ENCODE data around the gene COX4I2.
A peak's percentile ranks its signal among the peaks of the same experiment; 100 is the strongest.
"Not testable (repeated sequence)": the region's sequence is repeated elsewhere in the genome, so short reads cannot be mapped to it uniquely, and the experiment has no call there.

Gene COX4I2

DNA sequence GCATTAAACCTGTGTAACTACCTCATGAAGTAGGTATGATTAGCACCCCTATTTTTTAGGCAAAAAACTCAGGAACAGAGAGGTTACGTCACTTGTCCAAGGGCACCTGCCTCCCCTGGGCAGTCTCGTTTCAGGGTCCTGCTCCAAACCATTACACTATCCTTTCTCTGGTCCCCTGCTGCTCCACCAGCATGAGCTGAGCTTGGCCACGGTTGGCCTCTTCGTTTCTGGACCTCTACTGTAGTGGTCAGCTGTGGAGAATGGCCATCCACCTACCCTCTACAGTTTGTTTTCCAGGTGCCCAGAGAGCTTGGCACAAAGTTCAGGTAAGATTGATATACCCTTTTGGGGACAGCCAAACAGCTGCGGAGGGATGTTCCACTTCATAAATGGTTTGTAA, 16.8 kb downstream of the COX4I2 start:
- DNase-seq (ENCODE audit: low read depth) = no peak

DNA sequence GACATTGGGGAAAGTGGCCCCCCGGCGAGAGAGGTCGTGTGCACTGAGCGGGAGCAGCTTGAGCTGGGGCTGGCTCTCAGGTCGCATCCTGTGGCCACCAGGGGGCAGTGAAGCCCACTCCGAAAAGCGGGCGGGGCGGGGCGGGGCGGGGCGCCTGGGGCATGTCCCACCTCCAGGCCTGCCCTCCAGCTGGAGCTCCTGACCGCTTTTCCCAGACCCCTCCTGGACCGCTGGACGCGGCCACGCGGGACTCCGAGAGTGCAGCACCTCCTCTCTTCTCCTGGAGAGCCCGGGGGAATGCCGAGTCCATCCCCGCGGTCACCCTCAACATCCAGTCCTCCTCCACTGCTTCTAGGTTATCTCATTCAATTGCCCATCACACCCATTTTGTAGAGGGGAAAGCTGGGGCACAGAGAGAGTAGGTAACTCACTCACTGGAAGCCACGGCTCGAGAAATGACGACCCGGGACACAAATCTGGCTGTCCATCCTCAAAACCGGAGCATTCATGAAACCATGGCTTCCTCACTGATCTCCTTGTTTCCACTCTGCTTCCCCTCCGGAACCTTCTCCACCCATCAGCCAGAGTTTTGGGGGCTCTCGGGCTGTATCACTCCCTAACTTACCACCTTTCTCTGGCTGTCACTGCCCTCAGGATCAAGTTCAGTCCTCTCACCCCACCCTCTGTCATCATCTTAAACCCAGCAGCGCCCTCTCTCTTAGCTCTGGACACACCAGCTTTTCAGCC, 24.1 kb downstream of the COX4I2 start:
- peak; percentile 82 for DNase-seq (ENCODE audit: low read depth)

DNA sequence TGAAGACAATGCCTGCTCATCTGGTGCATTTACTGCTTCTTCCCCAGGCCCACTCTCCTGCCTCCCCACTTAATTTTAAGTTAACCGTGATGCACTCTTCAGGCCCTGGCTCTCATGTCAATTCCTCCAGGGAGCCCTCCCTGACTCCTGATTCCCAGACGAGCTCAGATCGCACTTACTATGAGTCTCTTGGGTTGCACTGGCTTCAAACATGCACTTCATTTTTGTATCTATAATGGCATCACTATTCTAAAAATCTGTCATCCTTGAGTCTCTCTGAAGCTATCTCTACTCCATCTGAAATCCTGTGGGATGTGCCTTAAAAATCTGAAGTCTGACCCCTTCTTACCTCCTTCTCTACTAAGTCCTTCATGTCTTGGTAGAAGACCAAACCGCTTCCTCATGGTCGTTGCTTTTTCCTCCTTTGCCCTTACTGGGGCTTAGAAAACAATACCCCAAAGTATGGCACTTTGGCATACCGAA, 24.7 kb downstream of the COX4I2 start:
- DNase-seq (ENCODE audit: low read depth) = no peak

DNA sequence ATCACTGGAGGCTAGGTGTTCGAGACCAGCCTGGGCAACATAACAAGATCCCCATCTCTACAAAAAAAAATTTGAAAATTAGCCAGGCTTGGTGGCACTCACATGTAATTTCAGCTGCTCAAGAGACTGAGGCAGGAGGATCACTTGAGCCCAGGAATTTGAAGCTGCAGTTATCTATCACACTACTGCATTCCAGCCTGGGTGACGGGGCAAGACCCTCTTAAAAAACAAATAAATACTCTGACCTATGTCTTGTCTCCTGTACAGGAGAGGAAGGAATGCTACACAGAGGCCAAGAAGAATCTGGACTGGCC, 25.8 kb downstream of the COX4I2 start:
- peak; percentile 36 for DNase-seq (ENCODE audit: low read depth)

DNA sequence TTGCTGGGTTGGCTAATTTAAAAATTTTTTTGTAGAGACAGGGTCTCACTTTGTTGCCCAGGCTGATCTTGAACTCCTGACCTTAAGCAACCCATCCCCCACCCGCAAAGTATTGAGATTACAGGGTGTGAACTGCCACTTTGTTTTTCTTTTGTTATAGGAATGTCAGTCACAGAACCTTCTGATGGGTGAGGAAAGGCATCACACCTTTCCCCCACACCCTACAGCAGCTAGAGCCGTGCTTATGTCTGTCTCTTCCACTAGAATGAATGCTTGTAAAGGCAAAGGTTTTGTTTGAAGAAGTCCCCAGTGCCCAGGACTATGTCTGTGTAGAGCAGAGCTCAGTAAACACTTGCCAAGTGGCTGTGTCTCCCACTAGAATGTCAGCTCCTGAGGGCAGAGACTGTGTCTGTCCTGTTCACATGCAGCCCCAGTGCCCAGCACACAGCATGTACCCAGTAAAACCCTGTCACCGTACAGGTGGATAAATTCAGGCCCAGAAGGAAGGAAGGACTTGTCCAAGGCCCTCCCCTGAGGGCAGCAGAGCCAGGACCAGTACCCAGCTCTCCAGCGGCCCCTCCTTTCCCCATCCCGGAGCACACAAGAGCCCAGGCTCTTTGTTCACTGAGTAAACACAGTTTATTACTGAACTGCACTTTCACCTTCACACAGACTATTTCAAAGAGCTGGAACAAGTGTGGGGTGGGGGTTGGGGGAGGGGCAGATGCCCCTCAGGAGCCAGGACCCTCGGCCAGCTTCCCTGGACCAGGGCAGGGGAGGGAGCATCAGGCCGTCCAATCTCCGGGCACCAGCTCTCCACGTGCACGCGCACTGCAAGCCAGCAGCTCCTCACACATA, 26.4 kb downstream of the COX4I2 start:
- DNase-seq (ENCODE audit: low read depth) = no peak

DNA sequence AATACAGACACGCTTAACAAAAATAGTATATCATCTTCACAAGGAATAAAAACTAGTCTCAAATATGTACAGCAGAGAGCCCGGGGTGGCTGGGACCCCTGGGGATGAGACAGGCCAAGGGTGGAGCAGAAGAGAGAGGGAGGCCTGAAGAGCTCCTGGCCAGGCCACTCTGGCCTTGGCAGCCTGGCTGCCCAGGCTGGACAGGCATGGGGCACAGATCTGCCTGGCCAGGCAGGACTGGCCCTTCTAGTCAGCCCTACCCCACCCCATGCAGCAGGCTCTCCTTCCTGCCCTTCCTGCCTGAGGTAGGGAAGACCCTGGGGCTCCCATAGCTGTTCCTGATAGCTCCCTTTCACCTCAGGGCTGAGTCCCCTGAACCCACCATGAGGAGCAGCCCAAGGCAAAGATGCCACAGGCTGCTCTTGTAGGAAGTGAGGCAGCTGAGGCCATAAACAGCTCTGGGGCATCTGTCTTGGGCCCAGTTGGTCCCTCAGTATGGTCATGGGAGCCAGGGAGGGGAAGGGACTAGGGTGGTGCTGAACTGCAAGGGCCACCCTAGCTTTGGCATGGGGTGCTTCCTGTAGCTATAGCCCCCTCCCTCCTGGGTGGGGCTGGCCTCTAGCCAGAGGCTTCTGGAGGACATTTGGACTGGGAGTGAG, 27.1 kb downstream of the COX4I2 start:
- DNase-seq (ENCODE audit: low read depth) = no peak

DNA sequence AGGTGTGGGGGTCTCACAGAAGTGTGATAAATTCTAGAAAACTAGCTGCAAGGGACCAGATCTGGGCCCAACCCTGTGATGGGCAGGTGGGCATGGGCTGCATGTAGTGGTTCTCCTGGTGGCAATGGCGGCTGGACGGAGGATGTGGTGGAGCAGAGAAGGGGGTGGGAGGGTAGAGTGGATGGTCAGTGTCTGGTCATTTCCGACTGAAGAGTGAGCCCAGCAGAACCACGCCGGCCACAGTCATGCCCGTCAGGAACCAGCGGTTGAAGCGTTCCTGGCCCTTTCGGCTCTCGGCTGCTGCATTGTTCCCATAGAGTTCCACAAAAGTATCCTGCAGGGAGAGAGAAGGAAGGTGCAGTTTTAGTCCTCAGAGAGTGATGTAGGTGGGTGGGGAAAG, 28.0 kb downstream of the COX4I2 start:
- DNase-seq (ENCODE audit: low read depth) = no peak

DNA sequence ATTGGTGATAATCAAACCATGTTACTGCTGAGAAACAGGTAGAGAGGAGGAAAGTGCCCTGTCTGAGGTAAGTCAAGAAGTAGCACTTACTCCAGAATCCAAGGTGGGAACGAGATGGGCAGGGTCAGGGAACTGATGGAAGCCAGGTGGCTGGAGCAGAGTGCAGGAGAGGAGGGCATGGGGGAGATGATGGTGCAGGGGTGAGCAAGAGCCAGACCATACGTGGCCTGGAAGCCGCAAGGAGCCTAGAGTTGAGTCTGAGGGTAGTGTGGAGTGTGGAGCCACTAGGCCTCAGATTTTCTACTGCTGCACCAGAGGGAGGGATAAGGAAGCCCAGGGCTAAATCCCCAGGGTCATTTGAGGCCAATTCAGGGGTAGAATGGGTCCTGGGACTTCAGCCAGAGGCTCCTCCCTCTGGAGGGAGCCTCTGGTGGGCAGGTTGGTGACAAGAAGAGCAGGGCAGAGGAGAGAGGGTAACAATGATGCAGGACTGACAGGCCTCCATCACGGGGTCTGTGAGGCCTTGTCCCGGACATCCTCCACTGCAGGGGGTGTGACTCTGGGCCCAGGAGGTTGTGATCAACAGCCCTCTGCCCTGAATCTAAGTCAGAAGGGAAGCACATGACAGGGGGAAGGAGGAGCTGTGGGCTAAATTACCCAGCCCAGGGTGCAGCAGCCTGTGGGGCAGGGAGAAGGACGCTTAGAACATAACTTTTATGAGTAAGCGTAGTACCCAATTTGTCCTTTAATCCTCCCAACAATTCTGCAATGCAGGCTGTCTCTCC, 28.7 kb downstream of the COX4I2 start:
- no peak for DNase-seq (ENCODE audit: low read depth)

DNA sequence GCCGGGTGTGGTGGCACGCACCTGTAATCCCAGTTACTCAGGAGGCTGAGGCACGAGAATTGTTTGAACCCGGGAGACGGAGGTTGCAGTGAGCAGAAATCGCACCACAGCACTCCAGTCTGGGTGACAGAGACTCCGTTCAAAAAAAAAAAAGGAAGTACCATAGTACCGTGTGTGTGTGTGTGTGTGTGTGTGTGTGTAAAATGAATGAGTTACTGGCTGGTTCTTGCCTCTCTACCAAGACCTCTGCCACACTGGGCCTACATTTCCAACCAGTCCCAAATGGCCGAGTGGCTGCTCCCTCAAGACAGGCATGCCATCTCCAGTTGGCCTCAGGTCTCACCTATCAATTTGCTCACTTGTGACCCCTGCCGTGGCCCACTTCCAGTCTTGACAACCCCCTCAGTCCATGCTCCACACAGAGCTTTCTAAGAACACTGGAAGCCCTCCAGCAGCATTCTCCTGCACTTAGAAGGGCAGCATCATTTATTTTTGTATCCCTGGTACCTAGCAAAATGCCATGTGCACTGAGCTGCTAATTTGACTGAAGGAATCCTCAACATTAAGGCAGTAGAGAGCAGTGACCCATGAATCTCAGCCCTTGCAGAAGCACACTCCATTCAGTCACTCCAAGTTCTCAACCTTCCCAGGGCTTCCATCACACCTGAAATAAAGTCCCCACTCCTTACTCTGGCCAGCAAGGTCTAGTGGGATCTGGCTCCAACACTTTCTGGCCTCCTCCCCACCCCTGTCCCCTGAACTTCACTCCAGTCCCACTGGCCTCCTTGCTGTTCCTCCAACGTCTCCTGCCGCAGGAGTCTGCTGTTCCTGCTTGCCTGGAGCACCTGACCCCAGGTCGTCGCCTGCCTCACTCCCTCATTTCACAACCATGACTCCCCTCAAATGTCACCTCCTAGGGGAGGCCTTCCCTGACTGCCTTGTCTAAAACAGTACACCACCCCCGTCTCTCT, 29.9 kb downstream of the COX4I2 start:
- no peak for DNase-seq (ENCODE audit: low read depth)

DNA sequence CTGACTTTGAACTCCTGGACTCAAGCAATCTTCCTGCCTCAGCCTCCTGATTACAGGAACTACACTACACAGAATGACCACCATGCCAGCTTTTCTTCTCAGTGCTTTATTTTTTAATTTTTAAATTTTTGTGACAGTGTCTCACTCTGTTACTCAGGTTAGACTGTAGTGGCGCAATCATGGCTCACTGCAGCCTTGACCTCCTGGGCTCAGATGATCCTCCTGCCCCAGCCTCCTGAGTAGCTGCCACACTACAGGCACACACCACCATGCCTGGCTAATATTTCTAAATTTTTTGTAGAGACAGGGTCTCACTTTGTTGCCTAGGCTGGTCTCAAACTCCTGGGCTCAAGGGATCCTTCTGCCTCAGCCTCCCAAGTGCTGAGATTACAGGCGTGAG, 31.2 kb downstream of the COX4I2 start:
- DNase-seq (ENCODE audit: low read depth) = not testable (repeated sequence)

DNA sequence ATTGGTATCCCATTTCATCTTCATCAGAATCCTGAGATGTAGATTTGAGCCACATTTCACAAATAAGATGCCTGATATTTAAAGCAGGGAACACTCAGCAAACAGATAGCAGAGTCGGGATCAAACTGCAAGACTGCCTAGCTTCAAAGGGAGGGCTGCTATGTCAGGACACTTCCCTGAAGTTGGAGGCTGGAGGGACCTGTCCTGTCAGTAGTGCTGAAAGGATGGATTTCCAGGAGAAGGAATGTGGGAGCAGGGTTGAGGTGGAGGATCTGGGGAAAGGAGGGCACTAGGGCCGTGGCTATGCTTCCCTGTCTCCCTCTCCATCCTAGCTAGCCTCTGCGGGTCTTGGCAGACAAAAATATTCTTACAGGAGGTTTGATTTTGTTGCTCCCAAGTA, 32.2 kb downstream of the COX4I2 start:
- no peak for DNase-seq (ENCODE audit: low read depth)

DNA sequence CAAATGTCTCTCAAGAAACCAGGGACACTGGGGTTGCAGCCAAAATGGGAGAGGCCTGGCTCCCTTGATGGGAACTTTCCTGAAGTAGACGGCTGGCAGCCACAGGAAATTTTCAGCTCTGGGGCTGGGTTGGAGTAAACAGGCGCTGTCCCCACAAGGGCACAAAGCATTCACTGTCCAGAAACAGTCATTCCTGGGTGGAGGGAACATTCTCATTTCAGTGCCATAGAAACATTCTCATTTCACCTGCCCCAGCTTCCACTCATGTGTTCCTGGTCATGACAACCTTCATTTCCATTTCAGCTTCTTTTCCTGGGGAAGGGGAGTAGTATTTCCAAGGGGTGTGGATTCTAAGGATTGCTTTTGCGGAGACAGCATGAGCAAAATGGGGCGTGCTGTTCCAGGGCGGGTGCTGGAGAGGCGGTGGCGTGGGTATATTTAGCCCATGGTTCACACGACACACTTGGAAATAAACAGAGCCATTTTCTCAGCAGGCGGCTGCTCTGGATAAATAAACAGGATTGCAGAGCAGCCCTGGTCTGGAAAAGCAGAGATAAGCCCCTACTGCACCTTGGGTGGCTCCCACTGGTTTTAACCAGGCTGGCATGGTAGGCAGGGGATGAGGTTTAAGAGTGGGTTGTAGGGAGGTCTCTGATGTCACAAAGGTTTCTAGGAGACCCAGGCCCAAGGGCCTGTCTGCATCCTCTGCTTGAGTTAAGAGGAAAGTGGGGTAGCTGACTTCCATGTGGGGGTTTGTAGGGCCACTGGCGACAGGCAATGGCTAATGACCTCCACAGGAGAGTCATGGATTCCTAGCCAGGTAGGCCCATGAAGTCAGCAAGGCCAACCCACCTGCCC, 32.9 kb downstream of the COX4I2 start:
- peak; percentile 48 for DNase-seq (ENCODE audit: low read depth)

DNA sequence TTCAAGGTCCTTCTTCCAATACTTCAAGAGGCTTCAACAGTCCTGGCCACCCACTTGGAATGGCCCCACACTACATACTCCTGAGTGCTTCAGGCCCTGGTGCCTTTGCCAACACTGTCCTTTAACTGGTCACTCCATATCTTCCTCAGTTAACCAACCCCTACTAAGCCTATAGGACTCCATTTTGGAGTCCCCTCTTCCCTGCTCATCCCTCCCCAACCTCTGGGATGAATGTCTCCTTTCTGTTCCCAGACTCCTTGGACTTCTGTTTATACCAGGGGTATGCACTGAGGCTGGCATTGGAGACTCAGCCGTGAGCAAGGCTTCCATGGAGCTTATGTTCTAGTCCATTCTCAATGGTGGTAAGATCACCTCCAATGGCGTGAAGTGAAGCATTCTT, 33.6 kb downstream of the COX4I2 start:
- DNase-seq (ENCODE audit: low read depth) = no peak

DNA sequence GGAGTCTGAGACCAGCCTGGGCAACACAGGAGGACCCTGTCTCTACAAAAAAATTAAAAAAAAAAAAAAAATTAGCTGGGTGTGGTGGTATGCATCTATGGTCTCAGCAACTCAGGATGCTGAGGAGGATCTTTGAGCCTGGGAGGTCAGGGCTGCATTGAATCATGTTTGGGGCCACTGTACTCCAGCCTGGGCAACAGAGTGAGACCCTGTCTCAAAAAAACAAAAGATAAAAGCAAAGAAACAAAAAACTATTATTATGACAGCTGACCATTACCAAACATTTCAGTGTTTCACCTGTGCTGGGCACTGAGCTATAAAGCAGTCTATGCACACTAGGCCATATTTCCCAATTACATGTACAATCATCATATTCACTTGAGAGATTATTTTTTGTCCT, 35.7 kb downstream of the COX4I2 start:
- DNase-seq (ENCODE audit: low read depth) = no peak

DNA sequence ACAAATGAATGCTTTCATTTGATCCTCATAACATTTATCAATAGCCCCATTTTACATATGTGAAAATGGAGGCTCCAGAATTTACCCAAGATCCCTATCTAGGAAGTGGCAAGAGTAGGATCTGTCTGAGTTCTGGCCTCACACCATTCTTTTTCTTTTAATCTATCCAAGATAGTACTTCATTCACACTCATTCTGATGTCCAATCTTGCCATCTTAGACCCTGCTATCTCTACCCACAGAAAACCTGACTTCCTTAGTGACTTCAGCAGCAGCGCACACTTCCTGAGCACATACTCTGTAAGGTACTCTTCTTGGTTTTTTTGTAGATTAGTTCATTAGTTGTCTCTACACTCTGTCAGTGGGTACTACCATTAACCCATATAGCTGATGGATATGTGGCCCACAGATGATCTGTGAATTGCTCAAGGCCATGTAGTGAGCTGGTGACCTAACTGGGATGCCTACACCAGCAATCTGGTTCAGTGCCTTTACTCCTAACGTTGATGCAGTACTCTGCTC, 36.3 kb downstream of the COX4I2 start:
- DNase-seq (ENCODE audit: low read depth) = no peak

DNA sequence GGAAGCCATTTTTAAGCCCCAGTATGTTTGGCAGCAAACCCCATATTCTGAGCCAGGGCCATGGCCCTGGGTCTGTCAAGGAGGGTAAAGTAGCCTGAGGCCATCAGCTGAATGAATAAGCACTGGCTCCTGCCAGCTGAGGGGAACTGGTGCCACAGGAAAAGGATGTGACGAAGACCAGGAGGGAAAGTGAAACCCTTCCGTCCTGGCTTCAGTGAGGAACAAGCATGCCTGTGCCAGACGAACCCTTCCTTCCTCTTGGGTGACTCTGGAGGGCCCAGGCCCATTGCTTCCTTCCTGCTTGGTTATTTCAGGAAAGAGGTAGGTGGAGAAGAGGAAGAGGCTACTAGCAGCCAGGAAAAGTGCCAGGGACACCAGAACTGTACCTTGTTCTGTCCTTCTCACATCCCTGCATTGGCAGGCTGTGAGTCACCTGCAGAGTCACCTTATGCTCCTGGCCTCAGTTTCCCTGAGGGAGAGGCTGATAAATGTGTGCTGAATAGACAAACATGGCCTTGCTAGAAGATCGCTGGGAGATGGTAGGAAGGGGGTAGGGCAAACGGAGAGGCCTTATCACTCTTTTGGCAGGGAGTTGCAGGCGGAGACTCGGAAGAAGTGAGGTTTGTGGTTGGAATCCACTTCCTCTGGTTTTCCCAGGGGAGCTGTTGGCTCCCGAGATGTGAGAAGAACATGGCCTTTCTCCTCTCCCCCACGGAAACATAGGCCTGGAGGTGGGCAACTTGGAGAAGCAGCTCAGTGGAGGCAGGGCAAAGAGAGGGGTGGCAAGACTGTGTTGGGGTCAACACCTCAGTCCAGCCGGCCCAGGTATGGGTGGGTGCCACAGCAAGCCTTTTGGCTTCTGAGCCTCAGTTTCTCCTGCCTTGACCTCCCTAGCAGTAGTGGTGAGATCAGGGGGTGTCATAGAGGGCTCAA, 37.4 kb downstream of the COX4I2 start:
- peak; percentile 82 for DNase-seq (ENCODE audit: low read depth)

DNA sequence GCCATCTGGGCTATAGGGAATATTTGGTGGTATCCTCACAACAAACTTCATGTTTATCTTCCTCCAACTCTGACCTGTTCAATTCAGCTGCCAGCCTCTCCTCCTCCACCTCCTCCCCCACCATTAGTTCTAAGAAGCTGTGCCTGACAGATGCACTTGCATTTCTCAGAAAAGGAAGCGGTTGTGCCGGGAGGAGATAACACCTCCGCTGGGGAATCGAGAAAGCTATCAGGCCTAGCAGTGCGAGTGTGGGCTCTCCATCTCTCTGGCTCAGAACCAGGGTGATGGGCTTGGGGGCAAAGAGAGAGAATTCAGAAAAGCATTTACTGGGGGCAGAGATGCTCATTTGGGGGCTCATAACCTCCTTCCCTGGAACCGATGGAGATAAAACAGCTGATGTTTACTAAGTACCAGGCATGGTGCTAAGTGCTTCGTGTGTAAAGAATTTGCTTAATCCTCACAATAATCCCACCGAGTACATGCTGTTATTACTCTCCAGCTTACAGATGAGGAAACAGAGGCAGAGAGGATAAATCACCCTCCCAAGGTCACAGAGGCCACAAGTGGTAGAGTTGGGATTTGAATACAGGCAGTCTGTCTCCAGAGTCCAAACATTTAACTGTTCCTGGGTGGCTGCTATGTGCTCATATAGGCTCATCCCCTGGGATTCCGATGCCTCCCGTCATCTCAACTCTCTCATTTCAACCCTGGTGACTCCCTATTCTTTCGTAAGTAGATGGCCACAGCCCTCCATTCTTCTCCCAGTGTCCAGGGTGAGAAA, 38.3 kb downstream of the COX4I2 start:
- DNase-seq (ENCODE audit: low read depth) = peak; percentile 39

DNA sequence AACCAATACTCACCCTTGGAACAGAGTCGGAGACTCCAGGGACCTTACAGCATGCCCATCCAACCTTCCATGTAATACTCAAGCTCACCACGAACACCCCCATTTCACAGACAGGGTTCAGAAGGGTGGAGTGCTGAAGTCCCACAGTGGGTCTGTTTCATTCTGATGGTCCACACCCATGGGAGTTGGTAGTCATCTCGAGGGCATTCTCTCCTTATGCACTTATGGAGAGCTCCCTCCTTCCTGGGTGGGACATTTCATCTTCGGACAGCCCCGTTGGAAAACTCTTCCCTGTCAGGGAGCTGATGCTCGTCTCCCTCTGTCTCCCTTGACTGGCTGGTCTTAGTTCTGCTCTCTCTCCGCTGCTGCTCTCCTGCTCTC, 38.9 kb downstream of the COX4I2 start:
- no peak for DNase-seq (ENCODE audit: low read depth)

Data from EH (cell line).